HG03280 (cell line): ENCODE measurements around the gene HAPLN2.
"Not testable (repeated sequence)": the region's sequence is repeated elsewhere in the genome, so short reads cannot be mapped to it uniquely, and the experiment has no call there.

Experiments
- ATAC-seq: cut with Tn5 transposase; IDR thresholded peaks from one replicate; pipeline ENCODE4 v1.9.1; 2021; ENCODE audit warnings: mild to moderate bottlenecking, moderate library complexity; ENCODE audit not compliant: unreplicated experiment

The HAPLN2 gene

DNA sequence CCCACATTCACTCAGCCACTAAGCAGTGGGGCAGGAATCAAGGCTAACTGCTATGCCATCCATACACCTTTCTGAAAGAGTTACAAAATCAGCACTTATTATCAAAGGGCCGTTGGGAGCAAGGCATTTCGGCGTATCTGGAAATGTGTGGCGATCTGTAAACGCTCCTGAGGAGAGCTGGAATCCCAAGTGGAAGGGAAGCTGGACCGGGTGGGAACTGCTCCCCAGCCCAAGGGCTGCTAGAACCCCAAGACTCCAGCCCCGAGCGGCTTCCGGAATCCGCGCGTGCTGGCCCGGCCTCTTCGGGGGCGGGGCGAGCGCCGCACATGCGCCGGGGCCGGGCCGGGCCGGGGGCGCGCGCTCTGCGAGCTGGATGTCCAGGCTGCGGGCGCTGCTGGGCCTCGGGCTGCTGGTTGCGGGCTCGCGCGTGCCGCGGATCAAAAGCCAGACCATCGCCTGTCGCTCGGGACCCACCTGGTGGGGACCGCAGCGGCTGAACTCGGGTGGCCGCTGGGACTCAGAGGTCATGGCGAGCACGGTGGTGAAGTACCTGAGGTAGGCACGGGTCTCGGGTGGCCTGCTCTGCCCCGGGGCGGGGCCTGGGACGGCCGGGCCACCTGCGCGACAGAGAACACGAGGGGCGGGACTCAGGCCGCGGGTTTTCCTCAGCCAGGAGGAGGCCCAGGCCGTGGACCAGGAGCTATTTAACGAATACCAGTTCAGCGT, 27.6 kb upstream of the HAPLN2 start, which contains the start of gene NAXE:
Gene NAXE (plus strand): TSS at position 345 of the 726 bp plus-strand sequence. CDS start 29 bp downstream, at position 374.
- ATAC-seq = peak; percentile 79

DNA sequence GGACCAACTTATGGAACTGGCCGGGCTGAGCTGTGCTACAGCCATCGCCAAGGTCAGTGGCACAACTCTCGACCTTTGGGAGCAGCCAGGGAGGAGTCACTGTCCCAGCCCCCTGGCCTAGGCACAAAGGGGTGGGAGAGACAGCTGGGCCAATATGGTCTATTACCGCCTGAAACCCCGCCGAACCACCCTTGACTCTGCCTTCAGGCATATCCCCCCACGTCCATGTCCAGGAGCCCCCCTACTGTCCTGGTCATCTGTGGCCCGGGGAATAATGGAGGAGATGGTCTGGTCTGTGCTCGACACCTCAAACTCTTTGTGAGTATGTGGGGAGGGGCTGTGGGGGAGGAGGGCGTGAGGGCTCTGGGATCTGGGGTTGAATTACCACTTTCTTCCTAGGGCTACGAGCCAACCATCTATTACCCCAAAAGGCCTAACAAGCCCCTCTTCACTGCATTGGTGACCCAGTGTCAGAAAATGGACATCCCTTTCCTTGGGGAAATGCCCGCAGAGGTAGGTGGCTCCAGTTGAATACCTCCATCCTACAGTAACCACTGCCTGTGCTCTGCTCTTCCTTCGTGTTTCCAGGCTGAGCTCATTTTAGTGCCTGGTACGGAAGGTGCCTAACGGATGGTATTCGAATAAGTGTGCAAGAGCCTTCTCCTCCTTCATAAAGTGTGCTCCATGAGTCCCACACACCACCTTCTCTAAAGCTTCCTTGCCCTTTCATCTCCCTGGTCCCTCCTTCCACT, 26.9 kb upstream of the HAPLN2 start:
- ATAC-seq = no peak

DNA sequence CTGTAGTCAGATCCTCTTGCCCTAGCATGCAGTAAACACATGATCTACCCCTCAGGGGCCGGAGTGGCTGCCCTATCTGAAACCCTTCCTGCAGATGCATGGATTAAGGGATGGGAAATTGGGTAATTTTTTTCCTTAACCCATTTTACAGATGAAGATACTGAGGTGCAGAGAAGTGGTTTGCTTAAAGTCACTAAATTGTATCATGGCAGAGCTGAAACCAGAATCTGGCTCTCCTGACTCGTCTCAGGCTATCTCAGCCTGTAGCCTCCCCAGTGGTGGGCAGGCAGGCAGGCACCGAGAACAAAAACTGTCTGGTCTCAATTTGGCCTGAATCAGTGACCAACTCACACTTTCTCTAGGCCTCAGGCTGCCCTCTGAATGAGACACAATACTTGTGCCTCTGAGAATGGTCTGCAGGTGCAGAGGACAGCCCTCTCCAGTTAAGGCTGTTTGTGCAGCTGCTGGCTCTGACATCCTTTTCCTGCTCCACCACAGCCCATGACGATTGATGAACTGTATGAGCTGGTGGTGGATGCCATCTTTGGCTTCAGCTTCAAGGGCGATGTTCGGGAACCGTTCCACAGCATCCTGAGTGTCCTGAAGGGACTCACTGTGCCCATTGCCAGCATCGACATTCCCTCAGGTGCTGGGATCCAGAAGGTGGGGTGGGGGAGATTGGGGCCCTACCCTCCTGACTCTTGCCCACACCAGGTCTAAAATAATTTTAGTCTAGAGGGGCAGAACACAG, 26.1 kb upstream of the HAPLN2 start:
- no peak for ATAC-seq

DNA sequence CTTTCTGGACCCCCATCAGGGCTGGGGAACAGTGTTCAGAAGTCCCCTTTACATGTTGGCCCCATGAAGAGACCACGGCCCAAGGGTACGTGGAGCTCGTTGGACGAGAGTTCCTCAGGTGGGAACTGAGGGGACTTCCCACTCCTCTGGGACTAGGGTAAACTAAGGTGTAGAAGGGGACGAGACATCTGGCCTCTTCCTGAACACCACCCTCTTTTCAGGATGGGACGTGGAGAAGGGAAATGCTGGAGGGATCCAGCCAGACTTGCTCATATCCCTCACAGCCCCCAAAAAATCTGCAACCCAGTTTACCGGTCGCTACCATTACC, 25.6 kb upstream of the HAPLN2 start:
- no peak for ATAC-seq

DNA sequence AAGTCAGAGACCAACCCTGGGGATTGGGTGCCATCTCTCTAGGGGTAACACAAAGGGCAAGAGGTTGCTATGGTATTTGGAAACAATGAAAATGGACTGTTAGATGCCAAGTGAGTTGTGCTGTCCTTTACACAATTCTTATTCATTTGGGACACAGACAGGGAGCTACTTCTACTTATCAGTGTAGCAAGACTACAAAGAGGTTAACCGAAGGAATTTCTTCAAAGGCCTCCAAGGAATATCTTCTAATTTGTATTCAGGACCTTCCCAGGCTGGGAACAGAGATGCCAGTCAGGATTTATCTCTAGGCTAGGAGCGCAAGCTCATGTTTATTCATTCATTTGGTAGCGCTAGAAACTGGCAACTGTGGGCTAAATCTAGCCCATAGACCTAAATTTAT, 25.0 kb upstream of the HAPLN2 start:
- no peak for ATAC-seq

DNA sequence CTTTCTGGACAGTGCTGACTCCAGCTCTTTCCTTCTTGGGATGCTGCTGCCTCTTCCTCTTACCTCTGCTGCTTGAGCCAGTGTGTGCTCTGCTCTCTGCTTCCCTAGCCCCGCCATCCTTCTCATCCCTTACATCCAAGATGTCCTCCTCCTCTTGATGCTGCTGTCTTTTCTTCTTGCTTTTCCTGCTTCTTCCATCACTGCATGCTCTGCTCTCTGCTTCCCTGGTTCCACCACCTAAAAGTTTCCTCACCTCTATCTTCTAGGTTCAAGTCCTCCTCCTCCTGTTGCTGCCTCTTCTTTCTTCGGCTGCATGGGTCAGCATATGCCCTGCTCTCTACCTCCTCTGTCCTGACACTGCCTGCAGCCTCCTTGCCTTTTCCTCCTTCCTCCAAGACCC, 24.2 kb upstream of the HAPLN2 start:
- no peak for ATAC-seq

DNA sequence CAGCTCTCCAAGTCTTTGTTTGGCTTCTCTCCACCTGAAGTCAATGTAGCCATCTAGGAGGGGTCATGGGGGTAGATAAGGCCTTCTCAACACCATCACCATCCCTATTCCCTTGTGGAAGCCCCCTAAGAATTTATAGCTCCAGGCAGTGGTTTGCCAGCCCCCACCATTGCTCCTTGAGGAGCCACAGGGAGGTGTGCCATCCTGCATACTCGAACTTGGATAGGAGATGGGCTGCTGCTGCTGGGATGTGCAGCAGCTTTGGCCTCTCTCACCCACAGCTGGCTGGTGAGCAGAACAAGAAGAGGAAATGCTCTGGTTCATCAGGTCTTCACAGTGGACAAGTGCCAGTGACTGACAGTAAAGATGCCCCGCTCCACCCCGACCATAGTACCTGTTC, 22.8 kb upstream of the HAPLN2 start:
- ATAC-seq = no peak

DNA sequence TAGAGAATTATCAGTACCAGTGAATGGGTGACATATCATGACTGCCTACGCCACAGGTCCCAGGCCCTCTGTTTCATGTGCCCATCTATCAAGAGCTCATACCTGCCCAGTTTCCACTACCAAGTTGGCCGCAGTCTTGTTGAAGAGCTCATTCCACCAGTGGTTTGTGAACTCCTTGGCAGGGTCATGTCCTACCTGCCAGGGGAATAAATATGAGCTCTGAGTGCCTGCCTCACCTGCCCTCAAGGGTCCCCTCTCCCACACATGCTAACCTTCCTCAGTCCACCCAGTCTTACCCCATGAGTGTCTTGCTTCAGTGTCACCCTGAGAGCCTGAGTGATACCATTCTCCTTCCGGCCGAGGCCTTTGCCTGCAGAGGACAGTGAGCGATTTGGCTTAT, 21.1 kb upstream of the HAPLN2 start:
- no peak for ATAC-seq

DNA sequence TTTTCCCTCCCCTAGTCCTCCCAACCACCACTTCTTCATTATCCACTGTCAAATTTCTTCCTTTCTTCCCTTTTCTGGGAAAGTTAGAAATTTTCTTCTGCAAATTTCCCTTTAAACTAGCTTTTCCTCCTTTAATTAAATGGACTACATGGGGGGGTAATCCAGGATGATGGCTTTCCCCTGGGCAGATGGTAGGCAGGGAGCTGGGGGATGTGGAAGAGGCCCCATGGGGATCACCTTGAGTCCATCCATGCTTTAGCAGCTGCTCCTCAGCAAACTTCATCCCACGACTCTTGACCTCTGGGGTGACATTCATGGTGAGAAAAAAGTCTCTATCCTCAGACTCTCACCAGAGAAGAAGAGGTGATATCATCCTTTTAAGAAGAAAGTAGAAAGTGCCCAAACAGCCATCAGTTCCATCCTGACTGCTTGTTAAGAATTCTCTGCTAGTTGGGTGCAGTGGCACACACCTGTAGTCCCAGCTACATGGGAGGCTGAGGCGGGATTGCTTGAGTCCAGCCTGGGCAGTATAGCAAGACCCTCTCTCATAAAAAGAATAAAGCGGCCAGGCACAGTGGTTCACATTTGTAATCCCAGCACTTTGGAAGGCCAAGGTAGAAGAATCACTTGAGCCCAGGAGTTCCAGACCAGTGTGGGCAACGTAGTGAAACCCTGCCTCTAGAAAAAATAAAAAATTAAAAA, 20.3 kb upstream of the HAPLN2 start:
- ATAC-seq = no peak

DNA sequence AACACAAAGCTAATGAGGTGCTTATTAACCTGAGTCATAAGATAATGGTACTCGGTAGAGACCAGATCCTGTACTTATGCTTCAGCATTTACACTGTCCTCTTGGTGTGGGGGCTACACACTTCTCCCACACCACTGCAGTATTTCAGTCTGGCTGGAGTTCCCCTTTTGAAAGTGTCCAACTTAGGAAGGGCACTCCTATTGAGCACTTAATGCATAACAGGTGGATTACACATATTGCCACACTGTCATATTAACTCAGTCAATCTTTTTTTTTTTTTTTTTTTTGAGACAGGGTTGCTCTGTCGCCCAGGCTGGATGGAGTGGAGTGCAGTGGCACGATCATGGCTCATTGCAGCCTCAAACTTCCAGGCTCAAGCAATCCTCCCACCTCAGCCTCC, 19.4 kb upstream of the HAPLN2 start:
- no peak for ATAC-seq

DNA sequence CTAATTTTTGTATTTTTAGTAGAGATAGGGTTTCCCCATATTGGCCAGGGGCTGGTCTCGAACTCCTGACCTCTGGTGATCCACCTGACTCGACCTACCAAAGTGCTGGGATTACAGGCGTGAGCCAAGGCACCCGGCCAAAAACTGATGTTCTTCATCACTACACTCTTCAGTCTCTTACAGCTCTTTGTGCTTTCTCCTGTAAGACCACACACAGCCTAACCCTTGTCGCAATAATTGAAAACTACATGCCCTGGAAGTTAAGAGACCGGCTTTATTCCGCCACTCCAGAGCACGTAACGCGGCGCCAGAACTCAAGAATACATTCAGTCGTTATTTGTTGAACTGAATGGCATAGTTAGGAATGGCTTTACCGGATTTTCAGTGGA, 18.5 kb upstream of the HAPLN2 start:
- ATAC-seq = no peak

DNA sequence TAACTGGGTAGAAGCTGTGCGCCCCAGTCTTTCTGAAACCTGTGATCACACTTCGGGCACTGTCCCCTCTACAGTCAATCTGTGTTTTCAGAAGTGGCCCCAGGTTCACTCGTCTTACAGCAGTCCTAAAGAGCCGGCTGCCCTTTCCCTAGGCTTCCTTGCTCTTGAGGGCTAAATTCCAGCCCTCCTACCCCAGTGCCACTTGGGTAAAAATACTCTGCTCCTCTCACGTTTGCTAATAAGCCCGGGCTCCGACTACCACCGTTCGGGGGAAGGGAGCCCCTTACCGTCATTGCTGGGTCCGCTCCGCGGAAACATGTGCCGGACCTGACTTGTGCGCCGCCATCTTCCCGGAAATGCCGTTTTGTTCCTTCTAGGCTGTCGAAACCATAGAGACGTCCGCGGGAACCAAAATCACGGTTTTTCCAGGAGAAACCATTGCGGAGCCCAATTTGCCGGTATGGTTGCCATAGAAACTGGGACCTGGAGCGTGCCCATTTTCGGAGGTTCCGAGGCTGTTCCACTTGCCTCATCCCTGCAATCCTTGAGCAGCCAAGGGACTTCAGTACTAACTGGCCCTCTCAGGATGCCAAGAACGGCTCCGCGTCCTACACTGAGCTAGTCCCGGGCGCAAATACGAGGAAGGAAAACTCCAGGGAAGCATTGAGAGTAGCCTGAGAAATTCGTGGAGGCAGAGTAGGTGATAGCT, 17.9 kb upstream of the HAPLN2 start, which contains the start of gene GPATCH4:
Gene GPATCH4 (minus strand): TSS at position 358 of the 709 bp plus-strand sequence.
- peak; percentile 71 for ATAC-seq

DNA sequence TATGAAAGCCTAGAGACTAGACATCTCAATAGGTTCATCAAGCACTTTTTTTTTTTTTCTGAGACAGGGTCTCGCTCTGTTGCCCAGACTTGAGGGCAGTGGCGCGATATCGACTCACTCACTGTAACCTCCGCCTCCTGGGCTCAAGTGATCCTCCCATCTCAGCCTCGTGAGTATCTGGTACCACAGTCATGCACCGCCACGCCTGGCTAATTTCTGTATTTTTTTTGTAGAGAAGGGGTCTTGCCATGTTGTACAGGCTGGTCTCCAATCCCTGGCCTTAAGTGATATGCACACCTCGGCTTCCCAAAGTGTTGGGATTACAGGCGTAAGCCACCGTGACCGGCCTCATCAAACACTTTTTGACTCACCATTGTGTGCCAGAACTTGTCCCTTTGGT, 17.3 kb upstream of the HAPLN2 start:
- ATAC-seq = peak; percentile 6

DNA sequence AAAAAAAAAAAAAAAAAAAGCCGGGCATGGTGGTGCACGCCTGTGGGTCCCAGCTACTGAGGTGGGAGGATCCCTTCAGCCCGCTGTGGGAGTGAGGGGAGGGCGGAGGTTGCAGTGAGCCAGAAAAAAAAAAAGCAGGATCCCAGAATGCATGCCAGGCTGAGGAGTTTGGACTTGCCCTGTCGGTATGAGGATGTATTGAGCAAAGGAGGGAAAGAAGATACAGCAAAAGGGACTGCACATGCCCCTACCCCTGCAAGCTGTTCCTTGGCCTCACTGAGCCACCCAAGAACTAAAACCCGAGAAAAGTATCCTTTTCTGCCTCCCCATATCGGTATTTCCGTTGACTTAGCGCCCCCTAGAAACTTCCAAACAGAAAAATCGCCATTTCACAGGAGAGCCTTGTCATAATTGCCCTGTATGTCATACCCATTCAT, 16.6 kb upstream of the HAPLN2 start:
- ATAC-seq = no peak

DNA sequence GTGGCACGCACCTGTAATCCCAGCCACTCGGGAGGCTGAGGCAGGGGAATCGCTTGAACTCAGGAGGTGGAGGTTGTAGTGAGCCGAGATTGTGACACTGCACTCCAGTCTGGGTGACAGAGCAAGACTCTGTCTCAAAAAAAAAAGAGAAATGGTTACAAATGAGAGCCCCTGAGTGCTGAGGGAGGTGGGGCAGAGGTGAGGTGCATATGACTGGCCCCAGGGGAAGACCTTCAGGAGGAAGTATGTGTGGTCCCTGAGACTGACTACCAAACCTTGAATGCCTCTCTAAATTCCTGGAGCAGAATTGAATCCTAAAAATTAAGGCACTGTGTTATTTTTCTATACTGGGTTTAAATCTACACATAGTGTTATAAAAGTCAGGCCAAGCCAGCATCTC, 11.9 kb upstream of the HAPLN2 start:
- not testable (repeated sequence) for ATAC-seq

DNA sequence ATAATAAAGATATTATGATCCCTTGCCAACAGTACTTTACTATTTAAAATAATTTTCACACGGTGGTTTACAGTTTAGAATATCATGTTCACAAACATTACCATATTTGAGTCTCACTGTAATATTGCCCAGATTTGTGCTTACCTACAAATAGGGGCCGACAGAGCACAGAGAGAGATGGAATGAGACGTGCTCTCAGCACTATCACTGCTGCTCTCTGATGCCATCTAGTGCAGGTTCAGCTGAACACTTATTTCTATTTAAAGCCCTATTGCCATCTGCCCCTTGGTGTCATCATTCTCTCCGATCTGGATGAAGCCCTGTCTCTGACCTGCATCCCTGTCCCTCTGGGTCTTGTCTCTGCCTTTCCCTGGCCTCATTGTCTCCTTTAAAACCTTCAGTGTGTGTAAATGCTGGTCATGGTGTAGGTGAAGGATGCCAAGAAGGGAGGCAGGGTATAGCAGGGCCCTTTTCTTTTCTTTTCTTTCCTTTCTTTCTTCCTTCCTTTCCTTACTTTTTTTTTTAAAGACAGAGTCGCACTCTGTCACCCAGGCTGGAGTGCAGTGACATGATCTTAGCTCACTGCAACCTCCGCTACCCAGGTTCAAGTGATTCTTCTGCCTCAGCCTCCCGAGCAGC, 11.1 kb upstream of the HAPLN2 start:
- ATAC-seq = peak; percentile 76

DNA sequence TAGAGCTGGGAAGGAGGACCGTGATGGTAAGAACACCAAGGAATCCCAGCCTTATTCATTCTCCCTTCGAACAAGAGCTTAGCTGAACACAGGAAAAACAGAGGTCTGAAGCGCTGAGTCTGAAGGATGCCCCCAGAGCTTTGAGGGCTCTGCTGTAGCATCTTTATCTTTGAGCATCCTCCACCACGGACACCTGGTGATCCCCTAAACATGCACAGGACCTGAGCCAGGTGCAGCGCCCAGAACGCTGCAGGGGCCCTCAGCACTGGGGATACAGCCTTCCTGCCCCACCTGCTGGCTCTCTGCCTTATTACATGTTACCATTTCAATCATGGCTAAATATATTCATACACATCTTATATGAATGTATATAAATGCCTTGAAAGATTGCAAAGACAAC, 10.2 kb upstream of the HAPLN2 start:
- peak; percentile 71 for ATAC-seq

DNA sequence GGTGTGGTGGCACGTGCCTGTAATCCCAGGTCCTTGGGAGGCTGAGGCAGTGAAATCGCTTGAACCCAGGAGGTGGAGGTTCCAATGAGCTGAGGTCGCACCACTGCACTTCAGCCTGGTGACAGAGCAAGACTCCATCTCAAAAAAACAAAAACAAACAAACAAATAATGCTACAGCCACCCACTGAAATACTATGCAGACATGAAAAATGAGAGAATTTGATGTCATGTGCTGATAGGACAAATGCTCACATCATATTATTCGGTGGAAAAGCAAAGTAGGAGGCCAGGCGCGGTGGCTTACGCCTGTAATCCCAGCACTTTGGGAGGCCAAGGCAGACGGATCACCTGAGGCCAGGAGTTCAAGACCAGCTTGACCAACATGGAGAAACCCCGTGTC, 9.1 kb upstream of the HAPLN2 start:
- not testable (repeated sequence) for ATAC-seq

DNA sequence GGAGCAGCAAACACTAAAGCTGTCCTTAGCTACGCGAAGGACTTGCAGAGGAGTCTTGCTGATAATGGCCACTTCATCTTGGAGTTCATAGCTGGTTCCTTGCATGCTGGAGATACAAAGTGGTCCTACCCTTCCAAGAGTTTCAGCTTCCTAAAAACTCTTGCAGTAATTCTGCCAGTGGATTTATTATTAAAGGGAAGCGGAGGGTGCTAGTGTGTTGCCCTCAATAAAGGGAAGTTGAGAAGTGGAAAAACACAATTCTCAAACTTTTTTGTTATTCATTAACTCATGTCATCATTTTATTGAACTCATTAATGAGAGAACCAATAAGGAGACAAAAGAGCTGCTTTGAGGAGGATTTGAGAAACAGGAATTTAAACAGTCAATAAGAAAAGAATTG, 6.5 kb upstream of the HAPLN2 start:
- ATAC-seq = no peak

DNA sequence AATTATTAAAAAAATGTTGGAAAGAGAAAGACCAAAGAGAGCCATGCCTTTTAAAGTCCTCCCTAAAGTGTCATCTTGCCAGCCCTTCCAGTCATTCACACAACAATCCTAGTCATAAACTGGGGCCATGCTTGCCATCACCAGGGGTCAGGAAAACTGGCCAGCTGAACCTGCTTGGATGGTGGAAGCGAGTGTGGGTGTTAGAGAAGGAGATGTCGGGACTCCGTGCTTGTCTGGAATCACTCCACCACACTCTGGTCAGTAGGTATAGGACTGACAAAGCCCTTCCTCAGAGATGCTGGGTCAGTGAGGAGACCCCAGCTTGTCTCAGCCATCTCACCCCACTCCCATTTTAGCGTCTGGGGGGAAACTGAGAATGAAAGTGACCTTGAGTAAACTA, 3.3 kb upstream of the HAPLN2 start:
- no peak for ATAC-seq
